GM21723 (cell line): ENCODE measurements around the gene ZC3H6.

Experiments used
- ATAC-seq: cut with Tn5 transposase; IDR thresholded peaks from one replicate; pipeline ENCODE4 v1.9.1; 2021; ENCODE audit warnings: mild to moderate bottlenecking, moderate library complexity; ENCODE audit not compliant: unreplicated experiment

The ZC3H6 gene, protein sequence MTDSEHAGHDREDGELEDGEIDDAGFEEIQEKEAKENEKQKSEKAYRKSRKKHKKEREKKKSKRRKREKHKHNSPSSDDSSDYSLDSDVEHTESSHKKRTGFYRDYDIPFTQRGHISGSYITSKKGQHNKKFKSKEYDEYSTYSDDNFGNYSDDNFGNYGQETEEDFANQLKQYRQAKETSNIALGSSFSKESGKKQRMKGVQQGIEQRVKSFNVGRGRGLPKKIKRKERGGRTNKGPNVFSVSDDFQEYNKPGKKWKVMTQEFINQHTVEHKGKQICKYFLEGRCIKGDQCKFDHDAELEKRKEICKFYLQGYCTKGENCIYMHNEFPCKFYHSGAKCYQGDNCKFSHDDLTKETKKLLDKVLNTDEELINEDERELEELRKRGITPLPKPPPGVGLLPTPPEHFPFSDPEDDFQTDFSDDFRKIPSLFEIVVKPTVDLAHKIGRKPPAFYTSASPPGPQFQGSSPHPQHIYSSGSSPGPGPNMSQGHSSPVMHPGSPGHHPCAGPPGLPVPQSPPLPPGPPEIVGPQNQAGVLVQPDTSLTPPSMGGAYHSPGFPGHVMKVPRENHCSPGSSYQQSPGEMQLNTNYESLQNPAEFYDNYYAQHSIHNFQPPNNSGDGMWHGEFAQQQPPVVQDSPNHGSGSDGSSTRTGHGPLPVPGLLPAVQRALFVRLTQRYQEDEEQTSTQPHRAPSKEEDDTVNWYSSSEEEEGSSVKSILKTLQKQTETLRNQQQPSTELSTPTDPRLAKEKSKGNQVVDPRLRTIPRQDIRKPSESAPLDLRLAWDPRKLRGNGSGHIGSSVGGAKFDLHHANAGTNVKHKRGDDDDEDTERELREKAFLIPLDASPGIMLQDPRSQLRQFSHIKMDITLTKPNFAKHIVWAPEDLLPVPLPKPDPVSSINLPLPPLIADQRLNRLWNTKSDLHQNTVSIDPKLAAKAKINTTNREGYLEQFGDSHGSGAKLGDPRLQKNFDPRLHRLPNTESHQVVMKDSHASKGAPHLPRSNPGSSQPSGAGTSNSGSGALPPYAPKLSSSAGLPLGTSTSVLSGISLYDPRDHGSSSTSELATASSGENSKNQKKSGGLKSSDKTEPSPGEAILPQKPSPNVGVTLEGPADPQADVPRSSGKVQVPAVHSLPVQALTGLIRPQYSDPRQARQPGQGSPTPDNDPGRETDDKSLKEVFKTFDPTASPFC

DNA sequence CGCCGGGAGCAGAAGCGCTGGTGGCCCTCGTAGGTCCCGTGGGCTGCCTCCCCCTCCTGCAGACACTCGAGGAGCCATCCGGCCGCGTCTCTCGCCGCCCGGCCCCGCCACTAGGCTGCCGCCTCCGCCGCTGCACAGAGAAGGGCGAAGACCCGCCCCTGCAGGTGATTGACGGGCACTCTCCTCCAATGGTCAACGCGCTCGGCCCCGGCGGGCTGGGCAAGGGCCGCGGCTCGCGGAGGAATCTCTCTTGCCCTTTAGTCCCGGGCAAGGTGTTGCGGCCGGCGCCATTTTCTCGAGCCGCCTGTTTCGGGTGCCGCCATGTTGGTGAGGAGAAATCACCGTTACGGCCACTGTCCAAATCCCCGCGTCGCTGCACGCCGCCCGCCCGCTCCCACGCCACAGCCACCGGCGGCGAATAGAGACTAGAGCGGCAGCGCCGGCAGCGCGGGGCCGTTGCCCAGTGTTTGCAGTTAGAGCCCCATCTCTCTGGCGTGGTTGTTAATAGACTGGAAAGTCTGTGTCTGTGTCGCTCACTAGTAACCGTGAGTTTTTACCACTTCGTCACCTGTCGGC lies at the start of gene ZC3H6:
TSS of gene ZC3H6 (plus strand) at position 287 of the 576 bp plus-strand sequence. CDS start 398 bp downstream, outside the sequence.
- peak; percentile 96 for ATAC-seq

DNA sequence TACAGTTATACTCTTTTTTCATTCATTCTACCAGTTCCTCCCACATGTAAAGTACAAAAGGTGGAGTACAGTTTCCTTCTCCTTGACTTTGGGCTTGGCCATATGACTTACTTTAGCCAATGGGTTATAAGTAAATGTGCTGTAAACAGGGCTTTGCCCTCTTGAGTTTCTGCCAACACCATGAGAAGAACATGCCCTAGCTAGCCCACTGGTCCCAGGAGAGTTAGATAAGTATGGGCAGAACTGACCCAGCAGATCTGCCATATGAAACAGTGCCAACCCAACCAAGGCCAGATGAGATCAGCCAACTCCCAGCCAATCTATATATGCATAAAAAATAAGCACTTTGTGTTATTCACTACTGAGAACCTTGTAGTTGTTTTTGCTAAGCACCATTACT lies 46.0 kb upstream of the ZC3H6 start:
- no peak for ATAC-seq

DNA sequence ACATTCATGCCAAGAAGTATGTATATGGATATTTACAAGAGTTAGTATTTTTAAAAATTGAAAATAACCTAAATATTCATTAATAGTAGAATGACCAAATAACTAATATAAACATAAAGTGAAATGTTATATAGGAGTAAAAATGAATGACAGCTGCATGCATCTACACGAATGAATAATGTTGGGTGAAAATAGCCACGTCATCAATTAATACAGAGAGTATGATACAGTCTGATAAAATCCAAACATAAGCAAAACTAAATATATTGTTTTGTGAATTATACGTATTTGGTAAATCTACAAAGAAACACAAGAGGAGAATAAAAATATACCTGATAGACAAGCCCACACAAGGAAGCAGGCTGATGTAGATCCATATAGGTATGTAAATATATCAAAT lies 45.0 kb upstream of the ZC3H6 start:
- no peak for ATAC-seq

DNA sequence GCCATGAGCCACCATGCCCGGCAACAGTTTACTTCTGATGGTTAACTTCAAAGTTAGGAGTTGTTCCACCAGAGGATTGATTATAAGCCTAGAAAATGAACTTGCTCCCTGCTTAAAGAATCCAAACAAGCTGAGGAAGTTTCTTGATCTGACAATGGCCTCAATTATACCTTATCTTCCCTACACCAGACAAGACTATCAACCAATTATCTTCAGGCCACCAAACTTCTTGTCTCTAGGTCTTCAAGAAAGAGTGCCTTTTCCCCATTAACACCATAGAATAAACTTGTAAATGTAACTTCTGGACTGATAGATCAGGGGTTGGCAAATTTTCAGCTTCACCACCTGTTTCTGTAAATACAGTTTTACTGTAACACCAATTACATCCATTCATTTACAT lies 35.5 kb upstream of the ZC3H6 start:
- no peak for ATAC-seq

DNA sequence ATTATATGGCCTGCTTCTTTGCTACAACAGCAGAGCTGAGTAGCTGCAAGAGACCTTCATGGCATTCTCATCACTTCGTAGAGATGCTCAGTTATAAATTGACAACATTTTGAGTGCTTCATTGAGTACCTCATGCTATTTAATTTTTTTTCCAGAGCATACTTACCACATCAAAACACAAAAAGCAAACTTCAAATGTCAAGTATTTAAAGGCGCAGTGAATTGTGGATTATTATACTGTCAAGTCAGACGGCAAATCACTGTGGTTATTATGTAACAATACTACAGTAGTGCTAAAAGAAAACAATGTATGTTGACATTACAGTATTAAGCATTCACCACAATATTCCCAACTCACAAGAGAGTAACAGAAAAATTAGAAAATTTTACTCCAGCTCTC lies 33.0 kb upstream of the ZC3H6 start:
- no peak for ATAC-seq

DNA sequence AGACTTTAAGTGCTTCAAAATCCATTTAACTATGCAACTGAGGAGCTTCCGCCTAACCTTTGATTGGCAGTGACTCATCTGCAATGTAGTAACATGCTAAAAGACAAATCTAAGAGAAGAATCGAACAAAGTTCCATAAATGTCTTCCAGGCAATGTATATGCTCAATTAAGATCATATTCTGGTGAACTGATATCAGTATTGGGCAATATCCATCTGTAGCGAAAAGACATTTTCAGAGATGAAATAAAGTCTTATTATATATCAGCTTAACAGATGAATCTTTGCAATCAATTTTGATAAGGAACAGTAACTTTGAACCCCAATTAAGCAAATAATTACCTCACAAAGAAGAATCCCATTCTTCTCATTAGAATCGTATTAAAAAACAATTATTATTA lies 32.2 kb upstream of the ZC3H6 start:
- no peak for ATAC-seq

DNA sequence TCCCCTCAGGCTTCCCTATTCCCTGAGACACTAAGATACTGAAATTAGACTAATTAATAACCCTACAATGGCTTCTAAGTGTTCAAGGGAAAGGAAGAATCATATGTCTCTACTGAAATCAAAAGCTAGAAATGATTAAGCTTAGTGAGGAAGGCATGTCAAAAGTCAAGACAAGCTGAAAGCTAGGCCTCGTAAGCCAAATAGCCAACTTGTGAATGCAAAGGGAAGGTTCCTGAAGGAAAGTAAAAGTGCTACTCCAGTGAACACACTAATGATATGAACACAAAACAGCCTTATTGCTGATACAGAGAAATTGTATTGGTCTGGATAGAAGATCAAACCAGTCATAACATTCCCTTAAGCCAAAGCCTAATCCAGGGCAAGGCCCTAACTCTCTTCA lies 30.5 kb upstream of the ZC3H6 start:
- no peak for ATAC-seq

DNA sequence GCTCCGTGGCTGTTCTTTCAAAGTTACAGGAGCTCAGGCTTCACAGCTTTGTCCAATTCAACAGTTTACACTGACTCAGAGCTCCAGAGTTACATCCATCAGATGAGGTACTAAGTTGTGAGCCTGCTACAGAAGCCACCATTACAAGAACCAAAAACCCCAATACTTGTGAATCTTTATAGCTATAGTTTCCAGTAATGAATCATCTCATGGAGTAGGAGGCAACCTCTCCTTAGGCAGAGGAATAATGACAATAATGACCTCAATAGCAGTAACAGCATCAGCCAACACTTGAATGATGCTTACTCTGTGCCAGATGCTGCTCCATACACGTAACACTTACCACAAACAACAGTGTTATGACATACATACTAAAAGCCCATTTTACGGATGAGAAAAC lies 24.1 kb upstream of the ZC3H6 start:
- ATAC-seq = no peak

DNA sequence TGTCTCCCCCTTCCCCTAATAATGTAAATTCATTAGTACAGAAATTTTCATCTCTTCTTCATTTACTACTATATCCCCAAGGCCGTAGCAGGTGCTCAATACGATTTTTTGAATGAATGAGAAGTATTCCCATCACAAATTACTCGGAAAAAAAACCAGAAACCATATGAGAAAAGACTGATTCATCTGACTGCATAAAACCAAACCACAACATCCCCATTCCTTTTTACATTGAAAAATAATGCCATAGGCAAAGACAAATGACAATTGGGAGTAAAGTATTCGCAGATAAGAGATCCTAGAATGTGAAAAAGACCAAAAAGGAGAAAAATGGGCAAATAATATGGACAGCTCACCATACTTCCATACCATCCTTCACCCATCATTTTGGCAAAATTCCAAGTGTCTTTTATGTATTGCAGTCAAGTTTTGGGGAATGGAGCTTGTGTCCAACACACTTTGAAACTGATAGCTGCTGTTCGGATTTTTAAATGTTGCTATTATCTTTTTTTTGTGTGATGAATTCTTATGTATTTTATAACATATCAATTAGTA lies 22.1 kb upstream of the ZC3H6 start:
- no peak for ATAC-seq

DNA sequence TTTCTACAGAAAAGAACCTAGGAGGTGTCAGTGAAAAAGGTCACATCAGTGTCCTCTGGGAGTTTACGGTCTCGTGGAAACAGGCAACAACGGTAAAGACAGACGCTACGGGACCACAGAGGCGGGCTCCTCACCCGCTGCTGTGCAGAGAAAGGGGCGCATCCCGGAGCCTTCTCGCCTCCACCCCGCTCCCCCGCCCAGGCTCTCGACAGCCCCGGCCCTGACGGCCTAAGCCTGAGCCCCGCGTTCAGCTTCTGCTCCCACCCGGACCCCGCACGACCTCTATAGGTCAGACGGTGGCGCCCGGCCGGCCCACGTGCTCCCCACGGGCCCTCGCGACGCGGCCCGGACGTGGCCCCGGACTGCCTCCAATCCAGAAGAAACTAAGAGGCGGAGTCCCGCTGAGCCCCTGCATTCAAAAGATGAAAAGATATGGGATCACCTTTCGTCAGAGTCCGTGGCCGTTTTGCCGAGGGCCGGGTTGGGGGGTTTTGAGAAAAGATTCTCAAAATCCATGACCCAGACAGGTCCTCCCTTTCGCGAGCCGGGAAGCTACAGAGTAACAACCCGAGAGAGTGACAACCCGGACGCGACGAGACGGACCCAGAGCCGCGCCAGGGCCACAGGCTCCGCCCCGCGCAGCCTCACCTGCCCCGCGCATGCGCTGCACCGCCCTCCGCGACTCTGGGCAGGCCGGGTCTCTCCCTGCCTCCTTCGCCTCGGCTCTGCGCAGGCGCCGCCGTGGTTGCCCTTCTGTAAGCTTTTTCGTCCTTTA lies 20.7 kb upstream of the ZC3H6 start, which contains the start of gene ZC3H8:
TSS of gene ZC3H8 (minus strand) at position 577 of the 775 bp plus-strand sequence. CDS start at position 516, 61 bp downstream.
- ATAC-seq = peak; percentile 95

DNA sequence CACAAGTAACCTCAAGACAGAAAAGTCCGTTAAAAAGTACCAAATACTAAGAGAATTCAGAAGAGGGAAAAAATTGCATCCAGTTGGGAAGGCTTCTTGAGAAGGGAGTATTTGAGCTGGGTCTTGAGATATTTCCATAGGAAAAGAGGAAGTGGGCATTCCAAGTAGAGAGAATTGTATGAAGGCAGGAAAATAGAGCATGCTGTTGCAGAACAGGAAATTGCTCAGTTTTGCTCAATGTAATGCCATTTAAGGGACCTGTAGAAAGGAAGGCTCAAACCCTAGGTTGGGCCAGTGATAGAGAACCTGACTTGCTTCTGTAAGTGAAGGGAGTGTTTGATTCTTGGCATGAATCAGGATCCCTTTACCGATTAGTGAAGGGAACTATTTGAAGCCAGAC lies 19.5 kb upstream of the ZC3H6 start:
- ATAC-seq = no peak

DNA sequence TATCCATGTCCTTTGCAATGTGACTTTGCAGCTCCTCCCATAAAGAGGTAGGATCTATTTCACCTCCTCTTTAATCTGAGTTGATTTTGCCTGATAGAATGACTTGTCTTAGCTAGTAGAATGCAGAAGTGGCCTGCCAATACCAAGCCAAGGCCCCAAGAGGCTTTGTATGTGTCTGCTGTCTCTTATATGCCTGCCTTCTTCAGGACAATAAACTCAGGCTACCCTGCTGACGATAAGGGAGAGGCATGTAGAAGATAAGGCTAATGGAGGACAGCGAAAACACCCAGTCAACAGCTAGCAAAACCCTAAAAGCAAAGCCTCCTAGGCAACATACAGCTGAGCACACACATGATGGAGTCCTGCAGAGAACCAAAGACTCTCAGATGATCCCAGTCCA lies 18.7 kb upstream of the ZC3H6 start:
- ATAC-seq = no peak

DNA sequence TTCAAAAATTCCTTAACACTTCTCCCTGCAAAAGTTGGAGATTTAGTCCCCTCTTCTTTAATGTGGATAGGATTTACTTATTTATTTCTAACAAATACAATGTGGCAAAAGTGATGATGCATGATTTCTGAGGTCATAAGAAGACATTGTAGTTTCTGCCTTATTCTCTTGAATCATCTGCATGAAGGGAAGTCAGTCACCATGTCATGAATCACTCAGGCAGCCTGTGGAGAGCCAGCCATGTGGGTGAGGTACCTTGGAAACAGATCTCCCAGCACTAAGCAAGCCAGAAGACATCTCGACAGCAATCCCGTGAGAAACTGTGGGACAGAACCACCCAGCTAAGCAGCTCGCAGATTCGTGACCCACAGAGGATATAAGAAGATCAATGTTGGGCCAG lies 17.8 kb upstream of the ZC3H6 start:
- ATAC-seq = no peak

DNA sequence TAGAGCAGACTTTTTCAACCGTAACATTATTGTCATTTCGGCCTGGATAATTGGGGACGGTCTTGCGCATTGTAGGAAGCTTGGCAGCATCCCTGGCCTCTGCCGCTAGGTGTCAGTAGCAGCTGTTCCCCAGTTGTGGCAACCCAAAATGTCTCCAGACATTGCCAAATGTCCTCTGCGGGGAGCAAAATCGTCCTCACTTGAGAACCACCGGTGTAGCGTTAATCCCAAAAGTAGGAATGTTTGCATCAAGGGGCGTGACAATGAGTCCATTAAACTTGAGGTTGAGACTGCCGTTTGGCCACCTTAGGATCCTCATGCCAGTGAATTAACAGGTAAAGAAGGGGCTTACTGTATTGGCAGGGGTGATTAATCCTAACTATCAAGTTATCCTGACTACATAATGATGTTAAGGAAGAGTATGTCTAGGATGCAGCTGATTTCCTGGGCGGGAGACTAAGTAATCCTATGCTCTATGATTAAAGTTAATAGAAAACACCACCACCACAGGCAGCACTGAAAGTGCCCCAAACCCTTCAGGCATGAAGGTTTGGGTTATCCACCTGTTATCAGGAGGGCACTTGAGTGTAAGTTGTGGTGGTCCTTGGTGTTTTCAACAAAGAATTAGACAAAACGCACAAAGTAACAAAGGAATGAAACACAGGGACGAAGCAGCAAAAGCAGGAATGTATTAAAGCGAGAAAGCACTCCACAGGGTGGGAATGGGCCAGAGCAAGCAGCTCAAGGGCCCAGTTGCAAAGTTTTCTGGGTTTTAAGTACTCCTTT lies 15.7 kb upstream of the ZC3H6 start:
- ATAC-seq = peak; percentile 42

DNA sequence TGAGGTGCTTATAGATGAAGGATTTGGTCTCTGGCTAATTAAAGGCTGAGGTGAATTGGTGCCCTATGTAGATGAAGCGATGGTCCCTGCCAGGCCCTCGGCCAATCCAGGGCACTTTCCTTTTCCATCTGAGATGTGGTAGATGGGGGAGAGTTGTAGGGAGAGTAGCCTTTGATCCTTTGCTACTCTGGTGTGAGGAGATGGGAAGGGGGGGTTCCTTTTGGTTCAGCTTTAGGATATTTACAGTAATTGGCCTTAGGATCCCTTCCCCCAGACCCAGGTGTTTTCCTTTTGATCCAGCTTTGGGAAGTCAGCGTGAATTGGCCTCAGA lies 15.1 kb upstream of the ZC3H6 start:
- ATAC-seq = no peak

DNA sequence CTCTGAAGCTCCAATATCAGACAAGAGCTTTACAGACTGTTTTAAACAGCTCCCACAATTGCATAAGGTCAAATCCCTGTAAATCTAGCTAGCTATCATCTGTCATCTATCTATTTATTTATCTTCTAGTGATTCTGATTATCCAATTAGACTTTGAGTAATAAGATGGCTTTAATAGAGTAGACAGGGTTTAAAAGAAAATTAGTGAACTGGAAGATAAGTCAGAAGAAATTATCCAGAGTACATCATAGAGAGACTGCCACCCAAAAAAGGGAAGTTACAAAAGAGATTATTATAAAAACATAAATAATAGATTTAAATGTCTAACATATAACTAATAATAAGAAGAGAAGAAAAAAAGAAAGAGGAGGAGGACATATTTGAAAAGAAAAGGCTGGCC lies 12.5 kb upstream of the ZC3H6 start:
- no peak for ATAC-seq

DNA sequence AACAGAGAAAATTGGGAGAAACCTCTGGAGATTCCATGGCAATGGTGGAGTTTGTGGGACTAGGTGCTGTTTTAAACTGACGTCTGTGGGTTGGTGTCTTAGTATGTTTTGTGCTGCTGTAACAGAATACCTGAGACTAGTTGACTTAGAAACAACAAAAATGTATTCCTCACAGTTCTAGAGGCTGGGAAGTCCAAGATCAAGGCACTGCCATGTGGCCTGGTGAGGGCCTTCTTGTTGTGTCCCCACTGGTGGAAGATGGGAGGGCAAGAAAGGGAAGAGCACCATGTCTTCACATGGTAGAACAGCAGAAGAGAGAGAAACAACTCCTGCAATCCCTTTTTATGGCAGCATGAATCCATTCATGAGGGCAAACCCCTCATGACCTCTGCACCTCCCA lies 6.8 kb upstream of the ZC3H6 start:
- ATAC-seq = no peak

DNA sequence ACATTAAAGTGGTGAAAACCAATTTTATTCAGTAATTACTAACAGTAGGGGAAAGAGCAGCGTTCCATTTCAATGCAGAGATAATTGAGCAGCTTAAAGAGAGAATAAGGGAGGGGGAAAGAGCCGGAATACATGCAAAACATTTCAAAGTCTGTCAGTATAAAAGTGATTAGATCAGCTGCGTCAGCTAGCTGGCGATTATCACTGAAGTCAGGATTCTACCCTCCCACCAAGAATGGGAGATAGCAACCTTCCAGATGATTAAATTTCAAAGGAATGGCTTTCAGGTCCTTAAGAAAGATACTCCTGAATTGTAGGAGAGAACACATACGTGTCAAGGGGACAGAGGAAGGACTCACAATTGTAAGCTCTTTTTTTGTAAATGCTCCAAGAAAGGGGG lies 2.7 kb upstream of the ZC3H6 start:
- no peak for ATAC-seq

DNA sequence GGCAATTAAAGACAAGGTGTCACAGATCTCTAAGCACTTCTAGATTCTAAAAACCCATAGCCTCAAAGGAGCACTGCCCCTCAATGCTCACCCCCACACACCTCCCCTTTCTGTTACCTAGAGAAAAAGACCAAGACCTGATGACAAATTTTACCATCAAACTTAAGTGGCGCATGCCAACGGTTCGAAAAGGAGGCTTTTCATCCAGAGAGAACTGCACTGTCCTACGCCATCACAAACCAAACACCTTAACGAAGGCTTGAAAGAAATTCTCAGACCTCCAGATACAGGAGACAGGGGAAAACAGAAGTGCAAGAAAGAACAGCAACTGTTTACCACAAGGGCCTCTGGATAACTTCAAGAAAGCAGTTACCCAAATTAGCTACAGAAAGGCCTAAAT lies 2.0 kb upstream of the ZC3H6 start:
- ATAC-seq = no peak
